ENCODE results near the gene MLLT11. TPM values are rescaled to one million over a fixed set of nuclear protein-coding genes. Genes with fewer than 3 reads are reported as not detected.
"Not testable (repeated sequence)": the region's sequence is repeated elsewhere in the genome, so short reads cannot be mapped to it uniquely, and the experiment has no call there.

MLLT11 gene
- total RNA-seq, 1 experiment from 2014 or later, result 45.9 TPM

DNA sequence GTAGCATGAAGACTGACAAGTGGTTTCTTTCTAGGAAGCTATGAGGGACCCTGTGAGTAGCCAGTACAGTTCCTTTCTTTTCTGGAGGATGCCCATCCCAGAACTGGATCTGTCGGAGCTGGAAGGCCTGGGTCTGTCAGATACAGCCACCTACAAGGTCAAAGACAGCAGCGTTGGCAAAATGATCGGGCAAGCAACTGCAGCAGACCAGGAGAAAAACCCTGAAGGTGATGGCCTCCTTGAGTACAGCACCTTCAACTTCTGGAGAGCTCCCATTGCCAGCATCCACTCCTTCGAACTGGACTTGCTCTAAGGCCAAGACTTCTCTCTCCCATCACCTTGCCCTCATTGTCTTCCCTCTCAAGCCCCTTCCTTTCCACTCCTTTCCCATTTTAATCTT, 7.0 kb downstream of the MLLT11 start:
- Histone ChIP-seq H3K4me3 (ENCODE audit: insufficient read depth, low read depth, low read length) (no peak overlapping the region), H3K36me3 (replicated peaks; ENCODE audit: control insufficient read depth, insufficient read depth, low read length) (no peaks in the 10 kb centered on the region; the same call in none of the 2 replicates), H3K27me3 (ENCODE audit: control insufficient read depth, insufficient read depth, low read length) (no peaks in the 10 kb centered on the region)
- no peak for DNase-seq

DNA sequence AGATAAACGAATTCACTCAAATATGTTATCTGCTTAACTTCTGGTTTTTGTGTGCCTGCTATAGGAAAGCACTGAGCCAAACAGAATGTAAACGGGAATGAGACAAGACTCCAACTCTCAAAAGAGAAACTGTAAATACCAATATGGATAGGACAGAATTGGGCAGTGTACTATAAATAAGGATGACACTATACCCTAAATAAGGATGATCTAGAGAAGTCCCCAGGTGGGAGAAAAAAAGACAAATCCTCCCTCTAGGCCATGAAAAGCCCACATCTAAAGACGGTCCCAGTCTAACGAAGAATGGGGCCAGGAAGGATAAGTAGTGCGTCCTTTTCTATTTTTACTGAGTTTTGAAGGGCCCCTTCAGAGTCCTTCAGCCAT, 8.9 kb downstream of the MLLT11 start:
- Histone ChIP-seq H3K36me3 (replicated peaks; ENCODE audit: control insufficient read depth, insufficient read depth, low read length) (no peaks in the 10 kb centered on the region; the same call in none of the 2 replicates), H3K4me3 (ENCODE audit: insufficient read depth, low read depth, low read length) (no peak overlapping the region), H3K27me3 (ENCODE audit: control insufficient read depth, insufficient read depth, low read length) (no peaks in the 10 kb centered on the region)
- DNase-seq, result no peak

DNA sequence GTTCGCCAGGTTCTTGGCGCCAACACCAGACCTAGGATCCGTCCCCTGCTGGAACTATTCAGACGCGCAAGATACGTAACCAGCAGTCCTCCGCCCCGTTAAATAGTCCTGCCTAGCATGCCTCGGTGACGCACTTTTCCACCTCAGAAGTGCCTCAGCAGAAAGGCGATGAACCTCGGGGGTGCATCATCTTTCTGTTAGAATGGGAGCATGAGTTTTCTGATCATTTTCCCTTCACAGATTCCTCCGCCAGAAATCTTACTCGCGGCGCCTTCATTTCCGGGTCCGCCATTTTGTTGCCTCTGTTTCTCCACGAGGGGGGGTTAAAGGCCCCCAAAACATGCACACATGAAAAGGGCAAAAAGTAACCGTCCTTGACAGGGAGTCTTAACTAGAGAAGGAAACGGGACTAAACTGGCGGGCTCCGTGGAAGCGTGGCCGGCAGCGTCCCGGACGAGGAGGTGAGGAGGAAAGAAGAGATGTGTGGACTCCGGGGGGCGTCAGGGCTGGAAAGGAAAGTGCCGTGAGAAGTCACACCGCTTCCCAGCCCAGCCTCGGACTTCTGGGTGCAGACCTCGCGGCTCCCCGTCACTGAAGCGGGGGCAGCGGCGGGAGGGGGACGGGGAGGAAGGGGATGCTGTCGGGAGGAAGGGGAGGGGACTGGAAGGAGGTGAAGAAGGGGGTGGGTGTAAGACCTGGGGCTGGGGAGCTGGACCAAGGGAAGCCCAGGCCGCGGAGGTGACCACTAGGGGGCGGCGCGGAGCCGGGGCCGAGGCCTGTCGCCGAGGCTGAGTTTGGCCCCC, 10.5 kb downstream of the MLLT11 start, which contains the start of gene GABPB2:
TSS of gene GABPB2 (plus strand) at position 288 of the 803 bp plus-strand sequence. CDS start 17,429 bp downstream, outside the sequence.
- H3K4me3 ChIP-seq (ENCODE audit: insufficient read depth, low read depth, low read length), result peak within 1 kb of the TSS; percentile 79
- peak; percentile 97 for DNase-seq
- H3K27me3 ChIP-seq (ENCODE audit: control insufficient read depth, insufficient read depth, low read length), result no peaks in the 10 kb centered on the region
- H3K36me3 ChIP-seq (replicated peaks; ENCODE audit: control insufficient read depth, insufficient read depth, low read length), result no peaks in the 10 kb centered on the region; the same call in 1 of the 2 replicates

DNA sequence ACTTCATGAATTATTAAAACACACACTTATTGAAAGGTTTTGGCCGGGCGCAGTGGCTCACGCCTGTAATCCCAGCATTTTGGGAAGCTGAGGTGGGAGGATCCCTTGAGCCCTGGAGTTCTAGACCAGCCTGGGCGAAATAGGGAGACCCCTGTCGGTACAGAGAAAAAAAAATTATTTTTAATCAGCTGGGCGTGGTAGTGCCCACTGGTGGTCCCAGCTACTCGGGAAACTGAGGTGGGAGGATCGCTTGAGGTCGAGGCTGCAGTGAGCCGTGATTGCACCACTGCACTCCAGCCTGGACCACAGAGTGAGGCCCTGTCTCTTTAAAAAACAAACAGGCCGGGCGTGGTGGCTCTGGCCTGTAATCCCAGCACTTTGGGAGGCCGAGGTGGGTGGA, 12.0 kb downstream of the MLLT11 start:
- DNase-seq, result peak; percentile 2
- Histone ChIP-seq H3K36me3 (replicated peaks; ENCODE audit: control insufficient read depth, insufficient read depth, low read length) (no peaks in the 10 kb centered on the region), H3K27me3 (ENCODE audit: control insufficient read depth, insufficient read depth, low read length) (no peaks in the 10 kb centered on the region), H3K4me3 (ENCODE audit: insufficient read depth, low read depth, low read length) (no peak overlapping the region)

DNA sequence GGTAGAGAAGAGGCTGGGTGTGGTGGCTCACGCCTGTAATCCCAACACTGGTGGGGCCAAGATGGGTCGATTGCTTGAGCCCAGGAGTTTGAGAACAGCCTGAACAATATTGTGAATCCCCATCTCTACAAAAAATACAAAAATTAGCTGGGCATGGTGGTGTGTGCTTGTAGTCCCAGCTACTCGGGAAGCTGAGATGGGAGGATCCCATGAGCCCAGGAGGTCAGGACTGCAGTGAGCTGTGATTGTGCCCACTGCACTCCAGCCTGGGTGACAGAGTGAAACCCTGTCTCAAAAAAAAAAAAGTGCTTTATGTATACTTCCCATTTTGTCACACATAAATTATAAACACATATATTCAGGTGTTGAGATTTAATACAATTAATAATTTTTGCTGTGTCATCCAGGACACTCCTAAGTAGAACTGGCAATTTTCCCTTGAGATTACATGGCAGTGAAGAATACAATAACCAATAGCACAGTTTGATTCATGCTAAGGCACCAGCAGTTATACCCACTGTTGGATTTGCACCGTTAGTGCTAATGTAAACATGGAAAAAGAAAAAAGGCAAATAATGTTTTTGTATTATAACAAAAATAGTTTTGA, 25.9 kb downstream of the MLLT11 start:
- DNase-seq, result no peak
- H3K27me3 ChIP-seq (ENCODE audit: control insufficient read depth, insufficient read depth, low read length), result no peaks in the 10 kb centered on the region
- H3K36me3 ChIP-seq (replicated peaks; ENCODE audit: control insufficient read depth, insufficient read depth, low read length), result no peaks in the 10 kb centered on the region
- no peak overlapping the region for H3K4me3 ChIP-seq (ENCODE audit: insufficient read depth, low read depth, low read length)

DNA sequence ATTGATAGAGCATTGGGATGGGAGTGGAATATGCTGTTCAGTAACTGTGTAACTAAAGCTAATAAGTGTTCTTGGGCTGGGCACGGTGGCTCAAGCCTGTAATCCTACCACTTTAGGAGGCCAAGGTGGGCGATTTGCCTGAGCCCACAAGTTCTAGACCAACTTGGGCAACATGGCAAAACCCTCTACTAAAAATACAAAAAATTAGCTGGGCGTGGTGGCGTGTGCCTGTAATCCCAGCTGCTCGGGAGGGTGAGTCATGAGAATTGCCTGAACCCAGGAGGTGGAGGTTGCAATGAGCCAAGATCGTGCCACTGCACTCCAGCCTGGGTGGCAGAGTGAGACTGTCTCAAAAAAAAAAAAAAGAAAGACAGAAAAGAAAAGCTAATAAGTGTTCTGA, 37.2 kb downstream of the MLLT11 start:
- not testable (repeated sequence) for H3K27me3 ChIP-seq (ENCODE audit: control insufficient read depth, insufficient read depth, low read length); H3K4me3 ChIP-seq (ENCODE audit: insufficient read depth, low read depth, low read length); DNase-seq; H3K36me3 ChIP-seq (replicated peaks; ENCODE audit: control insufficient read depth, insufficient read depth, low read length)

DNA sequence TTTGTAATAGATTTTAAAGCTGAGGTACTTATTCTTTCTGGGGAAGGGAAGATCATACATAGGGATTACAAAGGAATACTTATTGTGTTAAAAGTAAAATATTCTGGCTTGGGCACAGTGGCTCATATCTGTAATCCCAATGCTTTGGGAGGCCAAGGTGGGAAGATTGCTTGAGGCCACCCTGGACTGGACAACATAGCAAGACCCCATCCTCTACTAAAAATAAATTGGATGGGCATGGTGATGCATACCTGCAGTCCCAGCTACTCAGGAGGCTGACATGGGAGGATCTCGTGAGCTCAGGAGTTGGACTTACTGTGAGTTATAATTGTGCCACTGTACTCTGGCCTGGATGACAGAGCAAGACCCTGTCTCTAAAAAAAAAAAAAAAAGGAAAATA, 37.9 kb downstream of the MLLT11 start:
- Histone ChIP-seq H3K27me3 (ENCODE audit: control insufficient read depth, insufficient read depth, low read length) (no peaks in the 10 kb centered on the region), H3K36me3 (replicated peaks; ENCODE audit: control insufficient read depth, insufficient read depth, low read length) (no peaks in the 10 kb centered on the region), H3K4me3 (ENCODE audit: insufficient read depth, low read depth, low read length) (no peak overlapping the region)
- no peak for DNase-seq

DNA sequence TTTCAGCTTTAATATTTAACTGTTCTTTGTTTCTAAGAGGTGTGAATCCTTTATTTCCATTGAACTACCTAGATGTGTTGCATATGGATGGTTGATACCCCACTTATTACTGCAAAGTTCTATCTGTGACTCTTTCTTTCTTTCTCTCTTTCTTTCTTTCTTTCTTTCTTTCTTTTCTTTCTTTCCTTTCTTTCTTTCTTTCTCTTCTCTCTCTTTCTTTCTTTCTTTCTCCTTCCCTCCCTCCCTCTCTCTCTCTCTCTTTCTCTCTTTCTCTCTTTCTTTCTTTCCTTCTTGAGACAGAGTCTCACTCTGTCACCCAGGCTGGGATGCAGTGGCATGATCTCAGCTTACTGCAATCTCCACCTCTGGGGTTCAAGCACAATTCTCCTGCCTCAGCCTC, 44.4 kb downstream of the MLLT11 start:
- Histone ChIP-seq H3K27me3 (ENCODE audit: control insufficient read depth, insufficient read depth, low read length) (no peaks in the 10 kb centered on the region), H3K4me3 (ENCODE audit: insufficient read depth, low read depth, low read length) (no peak overlapping the region), H3K36me3 (replicated peaks; ENCODE audit: control insufficient read depth, insufficient read depth, low read length) (no peaks in the 10 kb centered on the region)
- DNase-seq, result no peak

DNA sequence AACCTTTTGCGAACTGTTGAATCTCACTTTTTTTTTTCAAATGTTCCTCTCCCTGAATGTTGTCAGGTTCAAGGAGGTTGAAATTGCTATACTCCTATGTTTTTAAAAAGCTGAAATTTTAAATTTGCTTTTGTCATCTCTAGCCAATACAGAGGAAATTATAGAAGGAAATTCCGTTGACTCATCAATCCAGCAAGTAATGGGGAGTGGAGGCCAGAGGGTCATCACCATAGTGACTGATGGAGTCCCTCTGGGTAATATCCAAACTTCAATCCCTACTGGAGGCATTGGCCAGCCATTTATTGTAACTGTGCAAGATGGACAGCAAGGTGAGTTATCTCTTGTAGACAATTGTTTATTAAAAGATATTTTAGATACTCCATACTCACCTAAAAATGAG, 46.7 kb downstream of the MLLT11 start:
- Histone ChIP-seq H3K4me3 (ENCODE audit: insufficient read depth, low read depth, low read length) (no peak overlapping the region), H3K27me3 (ENCODE audit: control insufficient read depth, insufficient read depth, low read length) (no peaks in the 10 kb centered on the region), H3K36me3 (replicated peaks; ENCODE audit: control insufficient read depth, insufficient read depth, low read length) (no peaks in the 10 kb centered on the region)
- DNase-seq, result no peak

DNA sequence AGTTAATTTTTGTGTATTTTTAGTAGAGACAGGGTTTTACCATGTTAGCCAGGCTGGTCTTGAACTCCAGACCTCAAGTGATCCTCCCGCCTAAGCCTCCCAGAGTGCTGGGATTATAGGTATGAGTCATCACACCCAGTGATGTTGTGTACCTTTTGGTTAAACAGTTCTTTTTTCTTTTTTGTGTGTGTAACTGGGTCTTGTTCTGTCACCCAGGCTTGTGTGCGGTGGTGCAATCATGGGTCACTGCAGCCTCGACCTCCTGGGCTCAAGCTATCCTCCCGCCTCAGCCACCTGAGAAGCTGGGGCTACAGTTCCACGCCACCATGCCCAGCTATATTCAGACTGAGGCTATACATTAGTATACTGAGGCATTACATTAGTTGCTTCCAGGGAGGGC, 48.1 kb downstream of the MLLT11 start:
- H3K4me3 ChIP-seq (ENCODE audit: insufficient read depth, low read depth, low read length), result no peak overlapping the region
- H3K36me3 ChIP-seq (replicated peaks; ENCODE audit: control insufficient read depth, insufficient read depth, low read length), result no peaks in the 10 kb centered on the region
- DNase-seq, result no peak
- no peaks in the 10 kb centered on the region for H3K27me3 ChIP-seq (ENCODE audit: control insufficient read depth, insufficient read depth, low read length)

DNA sequence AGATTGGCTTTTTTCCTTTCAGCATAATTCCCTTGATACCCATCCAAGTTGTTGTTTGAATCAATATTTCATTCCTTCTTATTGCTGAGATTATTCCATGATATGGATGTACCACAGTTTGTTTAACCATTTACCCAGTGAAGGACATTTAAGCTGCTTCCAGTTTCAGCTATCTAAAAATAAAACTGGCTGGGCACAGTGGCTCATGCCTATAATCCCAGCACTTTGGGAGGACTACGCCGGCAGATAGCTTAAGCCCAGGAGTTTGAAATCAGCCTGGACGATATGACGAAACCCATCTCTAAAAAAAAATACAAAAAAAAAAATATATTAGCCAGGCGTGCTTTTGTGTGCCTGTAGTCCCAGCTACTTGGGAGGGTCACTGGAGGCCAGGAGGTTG, 53.7 kb downstream of the MLLT11 start:
- DNase-seq, result no peak
- no peak overlapping the region for H3K4me3 ChIP-seq (ENCODE audit: insufficient read depth, low read depth, low read length)
- no peaks in the 10 kb centered on the region for H3K27me3 ChIP-seq (ENCODE audit: control insufficient read depth, insufficient read depth, low read length)
- H3K36me3 ChIP-seq (replicated peaks; ENCODE audit: control insufficient read depth, insufficient read depth, low read length), result no peaks in the 10 kb centered on the region

Other genes starting within 250 kb of the MLLT11 start
- gene ARNT, start 183.8 kb upstream of the MLLT11 start, total RNA-seq (2014; rRNA removed; shearing (Covaris generic)), result 38.6 and 53.4 TPM in 2 replicates
- not detected in 2 replicates for gene CTXND2, start 173.3 kb upstream of the MLLT11 start, total RNA-seq (2014; rRNA removed; shearing (Covaris generic))
- gene SETDB1, start 134.0 kb upstream of the MLLT11 start, total RNA-seq (2014; rRNA removed; shearing (Covaris generic)), result 67.9 and 74.9 TPM in 2 replicates
- gene CERS2, start 85.6 kb upstream of the MLLT11 start, total RNA-seq (2014; rRNA removed; shearing (Covaris generic)), result 248 and 297 TPM in 2 replicates
- 0.62 and 1.6 TPM in 2 replicates for gene ANXA9, start 78.1 kb upstream of the MLLT11 start, total RNA-seq (2014; rRNA removed; shearing (Covaris generic))
- gene MINDY1, start 53.5 kb upstream of the MLLT11 start, total RNA-seq (2014; rRNA removed; shearing (Covaris generic)), result 12.6 and 18.4 TPM in 2 replicates
- 33.5 and 36.3 TPM in 2 replicates for gene PRUNE1, start 51.9 kb upstream of the MLLT11 start, total RNA-seq (2014; rRNA removed; shearing (Covaris generic))
- 0.48 and 0.96 TPM in 2 replicates for gene BNIPL, start 23.8 kb upstream of the MLLT11 start, total RNA-seq (2014; rRNA removed; shearing (Covaris generic))
- gene C1orf56, start 12.6 kb upstream of the MLLT11 start, total RNA-seq (2014; rRNA removed; shearing (Covaris generic)), result 4.7 and 5.9 TPM in 2 replicates
- 72.1 and 78.6 TPM in 2 replicates for gene CDC42SE1, start 775 bp upstream of the MLLT11 start, total RNA-seq (2014; rRNA removed; shearing (Covaris generic))
- gene GABPB2, start 10.4 kb downstream of the MLLT11 start, total RNA-seq (2014; rRNA removed; shearing (Covaris generic)), result 4.0 and 5.8 TPM in 2 replicates
- 6.1 and 8.0 TPM in 2 replicates for gene SEMA6C, start 86.2 kb downstream of the MLLT11 start, total RNA-seq (2014; rRNA removed; shearing (Covaris generic))
- gene TNFAIP8L2, start 96.3 kb downstream of the MLLT11 start, total RNA-seq (2014; rRNA removed; shearing (Covaris generic)), result 0.14 and 0.15 TPM in 2 replicates
- 20.0 and 22.5 TPM in 2 replicates for gene LYSMD1, start 105.5 kb downstream of the MLLT11 start, total RNA-seq (2014; rRNA removed; shearing (Covaris generic))
- gene SCNM1, start 105.7 kb downstream of the MLLT11 start, total RNA-seq (2014; rRNA removed; shearing (Covaris generic)), result 76.1 and 78.8 TPM in 2 replicates
- 0.80 TPM in 1 of 2 replicates, not detected in the other for gene TMOD4, start 115.6 kb downstream of the MLLT11 start, total RNA-seq (2014; rRNA removed; shearing (Covaris generic))
- 167 and 180 TPM in 2 replicates for gene VPS72, start 129.8 kb downstream of the MLLT11 start, total RNA-seq (2014; rRNA removed; shearing (Covaris generic))
- gene PIP5K1A, start 138.2 kb downstream of the MLLT11 start, total RNA-seq (2014; rRNA removed; shearing (Covaris generic)), result 79.7 and 86.6 TPM in 2 replicates
- 373 and 381 TPM in 2 replicates for gene PSMD4, start 194.3 kb downstream of the MLLT11 start, total RNA-seq (2014; rRNA removed; shearing (Covaris generic))
- gene ZNF687, start 221.9 kb downstream of the MLLT11 start, total RNA-seq (2014; rRNA removed; shearing (Covaris generic)), result 81.3 and 103 TPM in 2 replicates